ENCODE measurements around the gene CXCL1.
"Not testable (repeated sequence)": the region's sequence is repeated elsewhere in the genome, so short reads cannot be mapped to it uniquely, and the experiment has no call there.

CXCL1 gene

GRCh38 chr4:73883306-73883705, 14.1 kb downstream of the CXCL1 start:
- DNase-seq: no peak

GRCh38 chr4:73885574-73886267, 16.5 kb downstream of the CXCL1 start:
- DNase-seq: no peak

- no peak for DNase-seq
Measured at GRCh38 chr4:73891326-73891725, 22.1 kb downstream of the CXCL1 start.

GRCh38 chr4:73891739-73892405, 22.7 kb downstream of the CXCL1 start:
- DNase-seq: no peak

- DNase-seq: no peak
Measured at GRCh38 chr4:73892966-73893365, 23.8 kb downstream of the CXCL1 start.

- no peak for DNase-seq
Measured at GRCh38 chr4:73894001-73894400, 24.8 kb downstream of the CXCL1 start.

- no peak for DNase-seq
Measured at GRCh38 chr4:73895201-73896175, 26.3 kb downstream of the CXCL1 start.

- DNase-seq: no peak
Measured at GRCh38 chr4:73896416-73896815, 27.2 kb downstream of the CXCL1 start.

- DNase-seq: no peak
Measured at GRCh38 chr4:73897380-73898136, 28.4 kb downstream of the CXCL1 start.

- DNase-seq: not testable (repeated sequence)
Measured at GRCh38 chr4:73899338-73899737, 30.1 kb downstream of the CXCL1 start.

- DNase-seq: no peak
Measured at GRCh38 chr4:73901031-73901430, 31.8 kb downstream of the CXCL1 start.

- DNase-seq: no peak
Measured at GRCh38 chr4:73902038-73902637, 32.9 kb downstream of the CXCL1 start.

GRCh38 chr4:73902817-73903547, 33.8 kb downstream of the CXCL1 start:
- DNase-seq: no peak

GRCh38 chr4:73904491-73904890, 35.3 kb downstream of the CXCL1 start:
- DNase-seq: no peak

- DNase-seq: no peak
Measured at GRCh38 chr4:73908965-73909364, 39.8 kb downstream of the CXCL1 start.

GRCh38 chr4:73911746-73912145, 42.6 kb downstream of the CXCL1 start:
- DNase-seq: no peak

GRCh38 chr4:73912191-73912590, 43.0 kb downstream of the CXCL1 start:
- DNase-seq: no peak

- DNase-seq: no peak
Measured at GRCh38 chr4:73914071-73914470, 44.9 kb downstream of the CXCL1 start.

- DNase-seq: no peak
Measured at GRCh38 chr4:73916172-73916925, 47.2 kb downstream of the CXCL1 start.

- no peak for DNase-seq
Measured at GRCh38 chr4:73917081-73917501, 47.9 kb downstream of the CXCL1 start.

- DNase-seq: no peak
Measured at GRCh38 chr4:73918058-73918457, 48.9 kb downstream of the CXCL1 start.
